ENCODE data around the gene ZSCAN16. TPM values are rescaled to one million over a fixed set of nuclear protein-coding genes. Genes with fewer than 3 reads are reported as not detected.

ZSCAN16 gene
- total RNA-seq, 1 experiment from 2014 or later, result 6.7 TPM

- Histone ChIP-seq H3K9me3 (no peaks in the 10 kb centered on the region), H3K27me3 (replicated peaks; ENCODE audit: control insufficient read depth, insufficient read depth, low read length) (no peaks in the 10 kb centered on the region), H3K4me3 (ENCODE audit: low read depth, low read length) (no peak overlapping the region), H3K36me3 (ENCODE audit: control insufficient read depth, insufficient read depth, low read length) (no peaks in the 10 kb centered on the region), H3K4me1 (no peaks in the 10 kb centered on the region)
- CTCF ChIA-PET, result no interaction called here
- no peaks in the 10 kb centered on the region for H3K27me3 Mint-ChIP-seq (ENCODE audit: insufficient read depth, unreplicated experiment)
- intact Hi-C loops (cut with micrococcal nuclease; ENCODE audit: unreplicated experiment), result no loop called here
- no TSS peak for BruUV-seq (replicated peaks)
- H3K9me3 Mint-ChIP-seq (ENCODE audit: unreplicated experiment), result no peaks in the 10 kb centered on the region
- no peaks in the 10 kb centered on the region for H3K4me1 Mint-ChIP-seq (ENCODE audit: low read depth, unreplicated experiment)
- no peaks in the 10 kb centered on the region for H3K36me3 Mint-ChIP-seq (ENCODE audit: insufficient read depth, unreplicated experiment)
- POLR2A ChIA-PET, result no interaction called here
- no peak for DNase-seq
- H3K27ac Mint-ChIP-seq (ENCODE audit: unreplicated experiment), result no peak overlapping the region
- H3K4me3 Mint-ChIP-seq (ENCODE audit: unreplicated experiment), result no peak overlapping the region
- no peak for TF ChIP-seq CTCF (IDR thresholded peaks at IDR 0.05; ENCODE audit: insufficient read depth in 1 of 2, low read depth in 1 of 2, low read length in 1 of 2, severe bottlenecking in 1 of 2, unreplicated experiment in 1 of 2)
Measured at GRCh38 chr6:28165563-28165962, 41.2 kb downstream of the ZSCAN16 start.

GRCh38 chr6:28167068-28167467 lies 42.7 kb downstream of the ZSCAN16 start:
- H3K4me3 Mint-ChIP-seq (ENCODE audit: unreplicated experiment), result no peak overlapping the region
- Histone ChIP-seq H3K4me3 (ENCODE audit: low read depth, low read length) (no peak overlapping the region), H3K36me3 (ENCODE audit: control insufficient read depth, insufficient read depth, low read length) (no peaks in the 10 kb centered on the region), H3K9me3 (no peaks in the 10 kb centered on the region), H3K27me3 (replicated peaks; ENCODE audit: control insufficient read depth, insufficient read depth, low read length) (no peaks in the 10 kb centered on the region), H3K4me1 (no peaks in the 10 kb centered on the region)
- H3K27ac Mint-ChIP-seq (ENCODE audit: unreplicated experiment), result no peak overlapping the region
- no peak for DNase-seq
- H3K36me3 Mint-ChIP-seq (ENCODE audit: insufficient read depth, unreplicated experiment), result no peaks in the 10 kb centered on the region
- no TSS peak for BruUV-seq (replicated peaks)
- H3K4me1 Mint-ChIP-seq (ENCODE audit: low read depth, unreplicated experiment), result no peaks in the 10 kb centered on the region
- CTCF ChIA-PET, result no interaction called here
- H3K9me3 Mint-ChIP-seq (ENCODE audit: unreplicated experiment), result peaks cover 10% of the 10 kb centered on the region
- TF ChIP-seq CTCF (IDR thresholded peaks at IDR 0.05; ENCODE audit: insufficient read depth in 1 of 2, low read depth in 1 of 2, low read length in 1 of 2, severe bottlenecking in 1 of 2, unreplicated experiment in 1 of 2), result no peak
- intact Hi-C loops (cut with micrococcal nuclease; ENCODE audit: unreplicated experiment), result no loop called here
- H3K27me3 Mint-ChIP-seq (ENCODE audit: insufficient read depth, unreplicated experiment), result no peaks in the 10 kb centered on the region
- POLR2A ChIA-PET, result no interaction called here

- H3K27ac Mint-ChIP-seq (ENCODE audit: unreplicated experiment), result no peak overlapping the region
- no peaks in the 10 kb centered on the region for H3K4me1 Mint-ChIP-seq (ENCODE audit: low read depth, unreplicated experiment)
- no peaks in the 10 kb centered on the region for H3K36me3 Mint-ChIP-seq (ENCODE audit: insufficient read depth, unreplicated experiment)
- no peak for DNase-seq
- no peaks in the 10 kb centered on the region for H3K36me3 ChIP-seq (ENCODE audit: control insufficient read depth, insufficient read depth, low read length)
- ChIA-PET CTCF (no interaction called here), POLR2A (no interaction called here)
- H3K27me3 ChIP-seq (replicated peaks; ENCODE audit: control insufficient read depth, insufficient read depth, low read length), result no peaks in the 10 kb centered on the region
- H3K4me3 Mint-ChIP-seq (ENCODE audit: unreplicated experiment), result no peak overlapping the region
- intact Hi-C loops (cut with micrococcal nuclease; ENCODE audit: unreplicated experiment), result no loop called here
- H3K9me3 Mint-ChIP-seq (ENCODE audit: unreplicated experiment), result peaks cover 10% of the 10 kb centered on the region
- BruUV-seq (replicated peaks), result no TSS peak
- no peaks in the 10 kb centered on the region for H3K27me3 Mint-ChIP-seq (ENCODE audit: insufficient read depth, unreplicated experiment)
- no peaks in the 10 kb centered on the region for H3K4me1 ChIP-seq
- no peaks in the 10 kb centered on the region for H3K9me3 ChIP-seq
- TF ChIP-seq CTCF (IDR thresholded peaks at IDR 0.05; ENCODE audit: insufficient read depth in 1 of 2, low read depth in 1 of 2, low read length in 1 of 2, severe bottlenecking in 1 of 2, unreplicated experiment in 1 of 2), result no peak
- no peak overlapping the region for H3K4me3 ChIP-seq (ENCODE audit: low read depth, low read length)
Measured at GRCh38 chr6:28167926-28168325, 43.5 kb downstream of the ZSCAN16 start.
